Liver (tissue), 10 donors: Measurements from ENCODE around the gene EXOC6B. TPM values are rescaled to one million over a fixed set of nuclear protein-coding genes. Genes with fewer than 3 reads are reported as not detected.

Source experiments
- DNase-seq: peaks from one replicate; pipeline ENCODE4 v3.0.0-alpha.2; 2017; ENCODE audit warnings: low spot score
- H3K27ac ChIP-seq, 2 donors: one replicate each; pipeline ENCODE4 v1.7.0; 2013; ENCODE audit warnings: inconsistent platforms in 2 of 2, low read length in 2 of 2, control low read depth in 1 of 2, low read depth in 1 of 2, mild to moderate bottlenecking in 1 of 2
- H3K27me3 ChIP-seq, 4 donors: one replicate each; pipeline versions ENCODE4 v1.6.1 to v1.7.0; 2013; ENCODE audit warnings: low read length in 3 of 4, inconsistent platforms in 1 of 4, mild to moderate bottlenecking in 1 of 4, moderate library complexity in 1 of 4; ENCODE audit not compliant: control insufficient read depth in 4 of 4, insufficient read depth in 4 of 4
- H3K36me3 ChIP-seq, 4 donors: one replicate each; pipeline versions ENCODE4 v1.6.1 to v1.7.0; 2013; ENCODE audit warnings: low read length in 3 of 4, mild to moderate bottlenecking in 3 of 4, low read depth in 1 of 4, moderate library complexity in 1 of 4; ENCODE audit not compliant: control insufficient read depth in 4 of 4, insufficient read depth in 3 of 4
- H3K4me1 ChIP-seq, 4 donors: one replicate each; pipeline versions ENCODE4 v1.6.1 to v1.7.0; 2013; ENCODE audit warnings: low read length in 3 of 4, mild to moderate bottlenecking in 3 of 4, moderate library complexity in 1 of 4; ENCODE audit not compliant: control insufficient read depth in 4 of 4, insufficient read depth in 4 of 4
- H3K4me3 ChIP-seq, 3 donors: one replicate each; pipeline versions ENCODE4 v1.6.1 to v1.7.0; 2013; ENCODE audit warnings: low read length in 3 of 3, control low read depth in 1 of 3, low read depth in 1 of 3, mild to moderate bottlenecking in 1 of 3
- H3K9ac ChIP-seq, 2 donors: one replicate each; pipeline ENCODE4 v1.7.0; 2013; ENCODE audit warnings: low read length in 2 of 2, mild to moderate bottlenecking in 2 of 2, moderate library complexity in 2 of 2, control low read depth in 1 of 2, low read depth in 1 of 2
- H3K9me3 ChIP-seq, 4 donors: one replicate each; pipeline versions ENCODE4 v1.6.1 to v1.7.0; 2013; ENCODE audit warnings: low read length in 3 of 4; ENCODE audit not compliant: control insufficient read depth in 4 of 4
- CTCF ChIP-seq: fragments of 150-350 bp; IDR thresholded peaks from 2 replicates; pipeline ENCODE4 v1.5.1; 2017; ENCODE audit warnings: improper control_type of control experiment, low read depth, low read length; ENCODE audit not compliant: missing input control
- EGR1 ChIP-seq, 2 donors: IDR thresholded peaks; 2 replicates each; pipeline ENCODE4 v1.6.1; 2016 to 2018; ENCODE audit warnings: antibody characterized with exemption in 2 of 2, low read depth in 2 of 2
- FOXA1 ChIP-seq: IDR thresholded peaks from 2 replicates; pipeline ENCODE4 v1.6.1; 2016; ENCODE audit warnings: antibody characterized with exemption
- GABPA ChIP-seq, 2 donors: IDR thresholded peaks in 1 of 2; conservative IDR thresholded peaks in 1 of 2; 2 replicates each; pipeline ENCODE4 v1.6.1; 2016; ENCODE audit warnings: antibody characterized with exemption in 2 of 2, mild to moderate bottlenecking in 1 of 2, moderate library complexity in 1 of 2
- HNF4A ChIP-seq, 2 donors: conservative IDR thresholded peaks; 2 replicates each; pipeline ENCODE4 v1.6.1; 2016; ENCODE audit warnings: antibody characterized with exemption in 2 of 2, mild to moderate bottlenecking in 2 of 2
- HNF4G ChIP-seq: IDR thresholded peaks from 2 replicates; pipeline ENCODE4 v1.6.1; 2016; ENCODE audit warnings: antibody characterized with exemption
- NR2F2 ChIP-seq: IDR thresholded peaks from 2 replicates; pipeline ENCODE4 v1.6.1; 2016; ENCODE audit warnings: antibody characterized with exemption
- REST ChIP-seq: IDR thresholded peaks from 2 replicates; pipeline ENCODE4 v1.6.1; 2016; ENCODE audit warnings: antibody characterized with exemption, mild to moderate bottlenecking
- RXRA ChIP-seq, 2 donors: IDR thresholded peaks; 2 replicates each; pipeline ENCODE4 v1.6.1; 2017 to 2018; ENCODE audit warnings: antibody characterized with exemption in 2 of 2, mild to moderate bottlenecking in 1 of 2
- TAF1 ChIP-seq: conservative IDR thresholded peaks from 2 replicates; pipeline ENCODE4 v1.6.1; 2016; ENCODE audit warnings: antibody characterized with exemption, mild to moderate bottlenecking
- YY1 ChIP-seq: IDR thresholded peaks from 2 replicates; pipeline ENCODE4 v1.6.1; 2016; ENCODE audit warnings: antibody characterized with exemption, mild to moderate bottlenecking
- ZBTB33 ChIP-seq: IDR thresholded peaks from 2 replicates; pipeline ENCODE4 v1.6.1; 2016; ENCODE audit warnings: antibody characterized with exemption
- WGBS: extraction: QIAGEN DNeasy Blood & Tissue Kit; methylation state at CpG from one replicate; pipeline ENCODE4 v1.1.7; 2013; 5-methylcytosine and 5-hydroxymethylcytosine counted together
- polyA plus RNA-seq, 2 donors: library from polyadenylated mRNA; stranded (reverse) in 1 of 2; unstranded in 1 of 2; fragments of 200-250 nt in 1 of 2; fragments of >200 nt in 1 of 2; fragmentation: Nextera tagmentation in 1 of 2; extraction: Ambion mirVana in 1 of 2; gene quantifications; one replicate each; pipeline versions ENCODE4 v1.2.1 to v1.2.3, GENCODE V29; 2013 to 2015
- small RNA-seq: library from RNA; depleted of rRNA; stranded (forward); fragments of <200 nt; gene quantifications from one replicate; pipeline ENCODE3, GENCODE V24; 2014
- total RNA-seq, 2 donors: library from RNA; depleted of rRNA; stranded (reverse); fragments of >200 nt; gene quantifications; one replicate each; pipeline ENCODE4 v1.2.3, GENCODE V29; 2014
- donor health status: healthy.
- donor health status: healthy.
- donor health status: healthy.
- donor health status: healthy.
- donor health status: healthy.

Gene EXOC6B
- total and polyA plus RNA-seq, 4 donors, result 1.7 to 9.5 (median 5.5) TPM

- Histone ChIP-seq H3K27me3 (peaks cover 0 to 2% (median 0%) of the 10 kb centered on the region in 4 donors), H3K36me3 (no peaks in the 10 kb centered on the region), H3K9ac (no peak overlapping the region), H3K9me3 (no peaks in the 10 kb centered on the region), H3K4me1 (no peaks in the 10 kb centered on the region), H3K4me3 (no peak overlapping the region), H3K27ac (no peak overlapping the region)
- DNase-seq, result no peak
- WGBS, result 88% methylated on average over 21 of the region's 21 CpGs
- TF ChIP-seq HNF4G (no peak), NR2F2 (no peak), CTCF (no peak), YY1 (no peak), REST (no peak), HNF4A (conservative IDR thresholded peaks at IDR 0.05) (no peak), RXRA (IDR thresholded peaks at IDR 0.05) (no peak), TAF1 (no peak), EGR1 (IDR thresholded peaks at IDR 0.05; ENCODE audit: low read depth in 2 of 2) (no peak), GABPA (IDR thresholded peaks at IDR 0.05 in 1 of 2, conservative IDR thresholded peaks at IDR 0.05 in 1 of 2) (no peak), ZBTB33 (no peak), FOXA1 (no peak)
Measured at GRCh38 chr2:72127401-72128058, 698.3 kb downstream of the EXOC6B start.

GRCh38 chr2:72126186-72127100, 699.4 kb downstream of the EXOC6B start:
- Histone ChIP-seq H3K36me3 (no peaks in the 10 kb centered on the region), H3K9me3 (no peaks in the 10 kb centered on the region), H3K4me3 (no peak overlapping the region), H3K27me3 (peaks cover 0 to 3% (median under 1%) of the 10 kb centered on the region in 4 donors), H3K4me1 (no peaks in the 10 kb centered on the region), H3K9ac (no peak overlapping the region), H3K27ac (no peak overlapping the region)
- DNase-seq, result peak; percentile 26
- 88% methylated on average over 10 of the region's 10 CpGs for WGBS
- no peak for TF ChIP-seq GABPA (IDR thresholded peaks at IDR 0.05 in 1 of 2, conservative IDR thresholded peaks at IDR 0.05 in 1 of 2)
- TF ChIP-seq NR2F2, result no peak
- TF ChIP-seq YY1, result no peak
- TF ChIP-seq RXRA (IDR thresholded peaks at IDR 0.05), result no peak

Small RNA genes within 50 kb of the gene (small RNA-seq; reads per million reads assigned to genes)
- gene RF00592 (not detected), gene RNU2-39P (not detected)

Other genes starting within 250 kb of the EXOC6B start
- gene SPR, start 61.4 kb upstream of the EXOC6B start, total RNA-seq, result 10 to 100 TPM; 13.6 to 56.3 TPM
- gene SPR, start 61.4 kb upstream of the EXOC6B start, polyA plus RNA-seq, result 10 to 100 TPM; 49.9 to 60.8 TPM
- gene EMX1, start 91.5 kb upstream of the EXOC6B start, total RNA-seq, result under 1 TPM in 1 of 2 donors, not detected in 1; 0.08 TPM
- gene EMX1, start 91.5 kb upstream of the EXOC6B start, polyA plus RNA-seq, result under 1 TPM; 0.06 to 0.18 TPM
- 10 to 100 TPM; 23.3 to 58.2 TPM for gene SFXN5, start 245.7 kb upstream of the EXOC6B start, total RNA-seq
- gene SFXN5, start 245.7 kb upstream of the EXOC6B start, polyA plus RNA-seq, result 10 to 100 TPM; 23.9 to 35.1 TPM